HG03521 (cell line): ENCODE results near the gene CASD1.

Experiments
- ATAC-seq: cut with Tn5 transposase; IDR thresholded peaks from one replicate; pipeline ENCODE4 v1.9.1; 2021; ENCODE audit warnings: mild to moderate bottlenecking, moderate library complexity; ENCODE audit not compliant: unreplicated experiment

Gene CASD1

GRCh38 chr7:94509264-94509886, at the start of gene CASD1:
Gene CASD1 (plus strand): TSS chr7:94509809. CDS start chr7:94510085, 276 bp downstream.
- ATAC-seq, result peak; percentile 58

GRCh38 chr7:94466516-94466915, 43.1 kb upstream of the CASD1 start:
- no peak for ATAC-seq

GRCh38 chr7:94471604-94472003, 38.0 kb upstream of the CASD1 start:
- ATAC-seq, result no peak

- no peak for ATAC-seq
These were observed 37.0 kb upstream of the CASD1 start for GRCh38 chr7:94472608-94473007.

- ATAC-seq, result no peak
These were observed 33.3 kb upstream of the CASD1 start for GRCh38 chr7:94476251-94476840.

- ATAC-seq, result no peak
These were observed 31.7 kb upstream of the CASD1 start for GRCh38 chr7:94477878-94478277.

- ATAC-seq, result no peak
These were observed 30.9 kb upstream of the CASD1 start for GRCh38 chr7:94478648-94479214.

GRCh38 chr7:94481279-94481678, 28.3 kb upstream of the CASD1 start:
- ATAC-seq, result no peak

GRCh38 chr7:94482796-94483195, 26.8 kb upstream of the CASD1 start:
- ATAC-seq, result no peak

GRCh38 chr7:94483843-94484242, 25.8 kb upstream of the CASD1 start:
- ATAC-seq, result no peak

- ATAC-seq, result no peak
These were observed 23.4 kb upstream of the CASD1 start for GRCh38 chr7:94486216-94486615.

GRCh38 chr7:94491410-94491809, 18.2 kb upstream of the CASD1 start:
- ATAC-seq, result no peak

GRCh38 chr7:94492601-94493000, 17.0 kb upstream of the CASD1 start:
- peak; percentile 99 for ATAC-seq

- ATAC-seq, result no peak
These were observed 11.5 kb upstream of the CASD1 start for GRCh38 chr7:94497874-94498670.

GRCh38 chr7:94498918-94499317, 10.7 kb upstream of the CASD1 start:
- no peak for ATAC-seq

- no peak for ATAC-seq
These were observed 2.1 kb upstream of the CASD1 start for GRCh38 chr7:94507462-94507861.

- no peak for ATAC-seq
These were observed 1.6 kb upstream of the CASD1 start for GRCh38 chr7:94507962-94508361.

GRCh38 chr7:94509887-94510581, 425 bp downstream of the CASD1 start:
- ATAC-seq, result peak; percentile 75

- ATAC-seq, result peak; percentile 10
These were observed 1.2 kb downstream of the CASD1 start for GRCh38 chr7:94510582-94511496.

- ATAC-seq, result no peak
These were observed 2.1 kb downstream of the CASD1 start for GRCh38 chr7:94511718-94512117.
